CD14-positive monocyte (primary cell): Measurements from ENCODE around the gene DENND1B. TPM values are rescaled to one million over a fixed set of nuclear protein-coding genes. Genes with fewer than 3 reads are reported as not detected.

Source experiments
- DNase-seq, 3 donors: peaks; one replicate each; pipeline ENCODE4 v3.0.0-alpha.2; 2011 to 2022
- H2AFZ ChIP-seq: 2 replicates; pipeline ENCODE4 v1.6.0; 2012; ENCODE audit warnings: mild to moderate bottlenecking, low read depth, low read length, inconsistent platforms; ENCODE audit not compliant: insufficient read depth, poor library complexity, severe bottlenecking
- H3K27ac ChIP-seq, 2 donors: 1 replicate in 1 of 2; 2 replicates in 1 of 2; pipeline ENCODE4 v1.5.1; 2012 to 2013; ENCODE audit warnings: low read length in 2 of 2, control low read depth in 1 of 2, inconsistent platforms in 1 of 2, low read depth in 1 of 2, mild to moderate bottlenecking in 1 of 2
- H3K27me3 ChIP-seq, 2 donors: one replicate each; pipeline versions ENCODE4 v1.6.0 to v1.6.1; 2011 to 2013; ENCODE audit warnings: low read length in 2 of 2; ENCODE audit not compliant: control insufficient read depth in 2 of 2, insufficient read depth in 2 of 2
- H3K36me3 ChIP-seq, 2 donors: replicated peaks in 1 of 2; 1 replicate in 1 of 2; 2 replicates in 1 of 2; pipeline versions ENCODE4 v1.5.1 to v1.6.1; 2012 to 2013; ENCODE audit warnings: low read length in 2 of 2, control low read depth in 1 of 2, inconsistent platforms in 1 of 2, mild to moderate bottlenecking in 1 of 2; ENCODE audit not compliant: insufficient read depth in 2 of 2, control insufficient read depth in 1 of 2
- H3K4me1 ChIP-seq, 2 donors: 1 replicate in 1 of 2; 2 replicates in 1 of 2; pipeline versions ENCODE4 v1.5.1 to v1.6.1; 2012 to 2013; ENCODE audit warnings: low read length in 2 of 2, control low read depth in 1 of 2, inconsistent platforms in 1 of 2, mild to moderate bottlenecking in 1 of 2, moderate library complexity in 1 of 2; ENCODE audit not compliant: insufficient read depth in 2 of 2, control insufficient read depth in 1 of 2
- H3K4me2 ChIP-seq: replicated peaks from 2 replicates; pipeline ENCODE3; 2012; ENCODE audit warnings: low read length, moderate library complexity, mild to moderate bottlenecking; ENCODE audit not compliant: poor library complexity, severe bottlenecking; ENCODE audit errors: extremely low read depth
- H3K4me3 ChIP-seq, 3 experiments: fragments of 200-600 bp in 1 of 3; sonication (generic) in 1 of 3; replicated peaks in 1 of 3; 1 replicate in 2 of 3; 2 replicates in 1 of 3; pipeline ENCODE4 v1.5.1; 2011 to 2013; ENCODE audit warnings: low read length in 3 of 3, mild to moderate bottlenecking in 3 of 3, control low read depth in 2 of 3, low read depth in 2 of 3, inconsistent platforms in 1 of 3, moderate library complexity in 1 of 3
- H3K79me2 ChIP-seq: 2 replicates; pipeline ENCODE4 v1.6.0; 2012; ENCODE audit warnings: mild to moderate bottlenecking, control low read depth, inconsistent platforms, low read length, moderate library complexity; ENCODE audit not compliant: insufficient read depth
- H3K9ac ChIP-seq: 2 replicates; pipeline ENCODE4 v1.6.0; 2017; ENCODE audit warnings: low read length, mild to moderate bottlenecking; ENCODE audit not compliant: insufficient read depth, poor library complexity, severe bottlenecking
- H3K9me3 ChIP-seq, 2 donors: replicated peaks in 1 of 2; 1 replicate in 1 of 2; 2 replicates in 1 of 2; pipeline versions ENCODE4 v1.5.1 to v1.6.1; 2012 to 2013; ENCODE audit warnings: low read length in 2 of 2, control low read depth in 1 of 2; ENCODE audit not compliant: control insufficient read depth in 1 of 2, insufficient read depth in 1 of 2
- H4K20me1 ChIP-seq: 2 replicates; pipeline ENCODE4 v1.6.0; 2012; ENCODE audit warnings: mild to moderate bottlenecking, low read length, control low read depth, moderate library complexity; ENCODE audit not compliant: insufficient read depth
- H3K27ac Mint-ChIP-seq, 7 donors: one replicate each; pipeline ENCODE4 v1.8.0; 2020; ENCODE audit warnings: mild to moderate bottlenecking in 7 of 7, mixed read lengths in 7 of 7, moderate library complexity in 6 of 7, inconsistent platforms in 2 of 7
- H3K27me3 Mint-ChIP-seq, 3 donors: one replicate each; pipeline ENCODE4 v1.8.0; 2021 to 2022; ENCODE audit warnings: low read depth in 3 of 3, mild to moderate bottlenecking in 3 of 3, mixed read lengths in 3 of 3, moderate library complexity in 3 of 3, inconsistent platforms in 1 of 3
- H3K36me3 Mint-ChIP-seq, 2 donors: one replicate each; pipeline ENCODE4 v1.8.0; 2020; ENCODE audit warnings: mixed read lengths in 2 of 2, inconsistent platforms in 1 of 2, mild to moderate bottlenecking in 1 of 2
- H3K4me1 Mint-ChIP-seq: one replicate; pipeline ENCODE4 v1.8.0; 2020; ENCODE audit warnings: mild to moderate bottlenecking, mixed read lengths
- H3K4me3 Mint-ChIP-seq, 2 donors: one replicate each; pipeline ENCODE4 v1.8.0; 2020; ENCODE audit warnings: mild to moderate bottlenecking in 2 of 2, mixed read lengths in 2 of 2, moderate library complexity in 1 of 2
- H3K9me3 Mint-ChIP-seq, 7 donors: one replicate each; pipeline ENCODE4 v1.8.0; 2020 to 2022; ENCODE audit warnings: mixed read lengths in 7 of 7, mild to moderate bottlenecking in 6 of 7, moderate library complexity in 6 of 7, inconsistent platforms in 2 of 7
- CTCF ChIP-seq: fragments of 200-600 bp; IDR thresholded peaks from one replicate; pipeline ENCODE4 v1.8.0; 2022; ENCODE audit warnings: antibody characterized with exemption, mild to moderate bottlenecking
- WGBS: methylation state at CpG from one replicate; pipeline ENCODE4 v1.1.5; 2013; ENCODE audit warnings: missing lambda C conversion rate; ENCODE audit not compliant: insufficient coverage; 5-methylcytosine and 5-hydroxymethylcytosine counted together
- intact Hi-C, 2 donors: fragments of 100-400 bp; cut with micrococcal nuclease; formaldehyde crosslinking; loops; one replicate each; pipeline versions ENCODE4 v1.15.0 to v1.15.1; 2023
- polyA plus RNA-seq, 3 donors: library from polyadenylated mRNA; depleted of rRNA in 1 of 3; unstranded in 2 of 3; stranded (reverse) in 1 of 3; fragments of 300-500 nt in 2 of 3; fragments of >200 nt in 1 of 3; fragmentation: Illumina TruSeq in 2 of 3; gene quantifications; 1 replicate in 2 of 3; 2 replicates in 1 of 3; pipeline ENCODE4 v1.2.3, GENCODE V29; 2012 to 2021

The DENND1B gene
- polyA plus RNA-seq, 3 donors = 3.0 to 8.2 (median 5.7) TPM

GRCh38 chr1:197750366-197750765 lies 24.9 kb downstream of the DENND1B start:
- Histone ChIP-seq H3K4me2 (no peak overlapping the region), H3K4me1 (no peaks in the 10 kb centered on the region), H2AFZ (no peak overlapping the region), H3K27ac (no peak overlapping the region), H3K36me3 (peaks cover 2 to 16% of the 10 kb centered on the region in 2 donors), H4K20me1 (no peaks in the 10 kb centered on the region), H3K27me3 (no peaks in the 10 kb centered on the region), H3K4me3 (no peak overlapping the region), H3K9me3 (no peaks in the 10 kb centered on the region), H3K79me2 (peaks cover 32% of the 10 kb centered on the region), H3K9ac (no peak overlapping the region)
- intact Hi-C loops = no loop called here
- no peak overlapping the region for H3K27ac Mint-ChIP-seq
- DNase-seq = no peak
- H3K36me3 Mint-ChIP-seq = peaks cover 23 to 30% of the 10 kb centered on the region in 2 donors
- no peak overlapping the region for H3K4me3 Mint-ChIP-seq
- no peaks in the 10 kb centered on the region for H3K27me3 Mint-ChIP-seq
- no peak for TF ChIP-seq CTCF
- H3K9me3 Mint-ChIP-seq = peaks cover 2 to 7% (median 6%) of the 10 kb centered on the region in 7 donors
- H3K4me1 Mint-ChIP-seq = peaks cover 12% of the 10 kb centered on the region

GRCh38 chr1:197745911-197746310 lies 29.4 kb downstream of the DENND1B start:
- no peaks in the 10 kb centered on the region for H4K20me1 ChIP-seq
- Mint-ChIP-seq H3K27me3 (no peaks in the 10 kb centered on the region), H3K27ac (no peak overlapping the region), H3K9me3 (peaks cover 0 to 5% (median 0%) of the 10 kb centered on the region in 7 donors), H3K36me3 (peaks cover 16 to 18% of the 10 kb centered on the region in 2 donors), H3K4me1 (peaks cover 13% of the 10 kb centered on the region), H3K4me3 (no peak overlapping the region)
- no peak overlapping the region for H3K9ac ChIP-seq
- WGBS = 100% methylated on average over 3 of the region's 4 CpGs
- no peak overlapping the region for H2AFZ ChIP-seq
- DNase-seq = no peak
- H3K27me3 ChIP-seq = no peaks in the 10 kb centered on the region
- H3K27ac ChIP-seq = no peak overlapping the region
- intact Hi-C loops = no loop called here
- H3K79me2 ChIP-seq = peaks cover 22% of the 10 kb centered on the region
- H3K36me3 ChIP-seq = no peaks in the 10 kb centered on the region
- H3K4me3 ChIP-seq = no peak overlapping the region
- TF ChIP-seq CTCF = no peak
- no peaks in the 10 kb centered on the region for H3K9me3 ChIP-seq
- no peak overlapping the region for H3K4me2 ChIP-seq
- H3K4me1 ChIP-seq = peaks cover 0 to 4% of the 10 kb centered on the region in 2 donors
